HG03342 (cell line): ENCODE measurements around the gene SLC12A8.

Experiments
- ATAC-seq: cut with Tn5 transposase; IDR thresholded peaks from one replicate; pipeline ENCODE4 v1.9.1; 2021; ENCODE audit warnings: mild to moderate bottlenecking, moderate library complexity; ENCODE audit not compliant: unreplicated experiment

Gene SLC12A8

DNA sequence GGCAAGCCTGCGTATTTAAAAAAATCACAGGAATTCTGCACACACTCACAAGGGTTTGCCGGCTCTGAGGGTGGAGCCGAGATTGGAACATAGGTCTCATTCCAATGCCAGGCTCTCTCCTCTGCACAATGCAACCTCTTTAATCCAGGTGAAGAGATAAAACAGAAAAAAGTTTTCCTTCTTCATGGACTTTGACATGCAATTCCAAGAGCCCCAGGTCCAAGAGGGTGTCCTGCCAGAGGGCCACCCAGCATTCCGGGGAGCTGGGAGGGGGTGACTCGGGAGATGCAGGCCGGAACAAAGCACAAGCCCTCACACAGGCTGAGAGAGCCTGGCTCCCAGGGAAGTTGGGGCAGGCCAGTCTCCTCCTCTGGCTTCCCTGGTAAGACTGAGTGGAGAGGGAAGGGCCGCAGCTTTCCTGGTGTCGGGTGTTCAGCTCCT is 6.7 kb upstream of the SLC12A8 start:
- ATAC-seq: no peak

GRCh38 chr3:125214738-125215137 is 2.2 kb upstream of the SLC12A8 start:
- ATAC-seq: no peak

- no peak for ATAC-seq
These were observed 1.5 kb upstream of the SLC12A8 start for GRCh38 chr3:125213946-125214542.

DNA sequence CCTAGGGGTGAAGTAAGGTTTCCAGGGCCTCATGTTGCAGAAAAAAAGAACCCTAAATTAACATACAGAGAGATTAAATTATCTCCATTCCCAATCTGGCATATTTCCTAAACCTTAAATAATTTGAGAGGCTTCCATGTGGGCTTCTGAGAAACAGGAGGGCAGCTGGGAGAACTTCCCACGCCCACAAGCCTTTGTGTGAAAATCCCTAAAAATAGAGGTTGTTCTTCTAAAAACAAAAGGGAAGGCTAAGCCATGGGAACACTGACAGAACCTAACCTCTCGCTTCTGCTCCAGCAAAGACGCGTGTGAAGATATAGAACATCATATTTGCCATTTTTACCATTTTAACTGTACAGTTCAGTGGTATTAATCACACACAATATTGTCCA is 812 bp upstream of the SLC12A8 start:
- ATAC-seq: no peak

GRCh38 chr3:125212091-125212508 is 448 bp downstream of the SLC12A8 start:
- no peak for ATAC-seq

DNA sequence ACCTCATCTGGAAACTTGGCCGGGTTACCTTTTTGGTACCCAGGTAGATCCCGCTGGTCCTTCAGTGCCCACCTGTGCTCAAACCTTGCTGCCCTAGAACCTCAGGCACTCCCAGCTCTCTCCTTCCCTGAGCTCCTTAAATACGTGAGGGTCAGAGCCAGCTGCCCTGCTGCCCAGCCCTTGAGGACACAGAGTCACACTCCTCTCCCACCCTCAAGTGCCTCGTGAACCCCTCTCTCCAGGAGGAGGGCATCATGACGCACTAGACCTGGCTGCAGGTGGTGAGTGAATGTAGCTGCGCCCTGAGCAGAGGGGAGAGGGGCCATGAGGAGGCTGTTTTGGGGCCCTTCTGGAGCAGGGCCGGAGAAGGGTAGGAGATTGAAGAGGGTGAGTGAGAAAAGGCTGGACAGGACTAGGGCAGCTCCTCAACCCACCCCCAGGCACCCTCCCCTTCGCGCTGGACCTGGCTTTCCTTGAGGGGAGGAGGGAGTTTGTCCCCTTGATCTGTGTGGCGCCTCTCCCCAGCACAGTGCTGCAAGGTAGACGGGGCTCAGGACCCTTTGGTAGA is 941 bp downstream of the SLC12A8 start:
- ATAC-seq: no peak

DNA sequence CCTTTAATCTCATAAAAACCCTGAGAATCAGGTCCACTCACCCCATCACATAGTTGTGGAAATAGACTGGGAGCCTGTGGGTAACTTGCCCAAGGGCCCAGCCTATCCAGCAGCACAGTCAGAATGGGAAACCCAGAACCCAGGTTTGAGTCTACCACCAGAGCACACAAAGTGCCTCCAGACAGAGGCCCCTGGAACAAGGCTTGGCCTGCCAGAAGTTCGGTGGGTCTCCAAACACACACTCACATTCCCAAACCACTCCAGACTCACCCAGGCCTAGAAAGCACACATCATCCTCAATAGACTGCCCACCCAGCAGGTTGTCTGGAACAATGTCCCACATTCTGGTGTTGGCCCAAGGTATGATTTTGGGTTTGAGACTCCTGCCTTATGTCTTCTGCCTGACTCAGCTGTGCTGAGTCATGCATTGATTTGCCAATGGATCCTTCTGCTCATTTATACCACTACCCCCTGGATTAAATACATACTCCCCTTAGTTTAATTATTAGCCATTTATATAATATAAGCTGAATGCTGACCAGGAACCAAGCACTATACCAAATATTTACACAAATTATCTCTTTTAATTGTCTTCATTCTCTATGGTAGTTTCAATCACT is 4.5 kb downstream of the SLC12A8 start:
- ATAC-seq: no peak

GRCh38 chr3:125207507-125207906 is 5.0 kb downstream of the SLC12A8 start:
- no peak for ATAC-seq

DNA sequence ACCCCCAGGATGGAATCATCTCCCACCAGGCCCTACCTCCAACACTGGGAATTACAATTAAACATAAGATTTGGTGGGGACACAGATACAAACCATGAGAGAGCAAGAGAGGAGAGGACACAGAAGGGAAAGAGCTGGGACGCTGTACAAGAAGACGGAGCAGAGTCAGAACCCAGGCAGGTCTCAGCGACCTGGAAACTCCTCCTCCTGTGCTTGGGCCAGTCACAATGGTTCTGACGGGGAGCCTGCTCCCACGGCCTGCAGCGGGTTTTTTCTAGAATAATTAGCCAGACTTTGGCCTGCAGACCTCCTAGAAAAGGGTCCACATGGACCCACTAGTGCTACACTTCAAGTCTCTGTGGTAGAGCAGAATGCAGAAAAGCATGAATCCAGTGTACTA is 5.6 kb downstream of the SLC12A8 start:
- no peak for ATAC-seq

- no peak for ATAC-seq
These were observed 8.8 kb downstream of the SLC12A8 start for GRCh38 chr3:125203731-125204130.

DNA sequence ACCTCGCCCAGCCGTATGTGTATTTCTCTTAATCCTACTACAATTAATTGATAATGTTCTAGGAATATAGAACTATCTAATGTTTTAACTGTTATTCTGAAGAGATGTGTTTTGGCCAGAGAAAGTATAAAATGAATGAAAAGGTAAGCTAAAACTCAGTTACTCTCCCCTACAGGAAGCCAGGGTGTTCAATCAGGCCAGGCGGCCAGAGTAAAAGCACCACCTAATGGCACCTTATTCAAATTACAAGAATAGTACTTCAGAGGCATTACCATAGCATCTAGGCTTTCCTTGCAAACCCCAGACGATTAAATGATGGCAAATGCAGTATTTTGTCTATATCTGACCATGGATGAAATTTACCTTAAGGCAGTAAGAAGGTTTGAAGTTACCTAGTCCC is 10.4 kb downstream of the SLC12A8 start:
- ATAC-seq: no peak

DNA sequence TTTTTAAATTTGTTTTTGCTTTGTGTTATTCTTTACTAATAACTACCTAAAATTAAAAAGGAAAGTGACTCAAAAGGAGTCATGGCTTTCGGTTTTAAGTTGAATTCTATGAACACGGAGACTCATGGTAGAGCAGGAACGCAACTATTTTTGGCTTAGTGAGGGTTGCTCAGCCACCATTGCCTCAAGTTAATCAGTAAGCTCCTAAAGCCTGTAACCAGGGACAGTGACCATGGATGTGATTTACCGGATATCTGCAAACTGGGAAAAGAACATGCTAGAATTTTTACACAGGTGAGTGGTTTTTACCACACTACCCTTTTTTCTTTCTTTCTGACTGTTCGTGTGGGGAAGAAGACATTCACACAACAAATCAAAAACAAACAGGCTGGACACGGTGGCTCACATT is 11.8 kb downstream of the SLC12A8 start:
- ATAC-seq: peak; percentile 80

GRCh38 chr3:125194849-125195601 is 17.5 kb downstream of the SLC12A8 start:
- ATAC-seq: no peak

DNA sequence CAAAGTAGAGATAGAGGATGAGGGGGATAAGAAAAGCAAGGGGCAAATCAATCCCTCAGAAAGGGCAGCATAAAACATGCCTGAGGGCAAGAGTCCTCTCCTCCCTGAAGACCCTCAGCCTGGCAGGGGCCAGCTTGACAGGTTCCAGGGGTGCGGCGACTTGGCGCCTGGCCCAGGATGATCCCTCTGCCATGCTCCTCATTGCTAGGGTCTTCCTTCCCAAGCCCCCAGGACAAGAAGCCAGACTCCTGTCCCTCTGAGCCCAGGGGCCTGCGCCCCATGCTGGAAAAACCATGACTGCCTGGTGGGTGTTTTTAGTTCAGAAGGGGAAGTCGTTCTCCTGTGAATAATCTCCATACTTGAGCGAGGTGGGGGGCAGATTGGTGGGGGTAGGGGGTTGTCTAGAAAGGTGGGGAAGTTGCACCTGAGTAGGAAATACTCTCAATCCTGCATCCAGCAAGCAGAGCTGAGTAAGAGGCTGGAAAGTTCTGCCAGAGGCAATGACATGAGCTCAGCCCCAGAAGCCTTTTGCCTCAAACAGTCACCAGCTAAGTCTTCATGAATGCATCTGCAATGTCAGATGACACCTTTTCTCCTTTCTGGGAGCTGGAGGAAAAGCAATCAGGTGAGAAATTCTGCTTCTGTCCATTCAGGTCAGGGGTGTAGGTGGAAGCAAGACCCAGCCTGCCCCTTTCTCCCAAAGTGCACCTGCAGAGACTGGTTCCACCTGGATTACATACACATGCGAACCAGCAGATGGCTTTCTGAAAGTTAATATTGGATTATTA is 18.3 kb downstream of the SLC12A8 start:
- ATAC-seq: no peak

GRCh38 chr3:125192190-125193035 is 20.1 kb downstream of the SLC12A8 start:
- ATAC-seq: peak; percentile 59

GRCh38 chr3:125191730-125192129 is 20.8 kb downstream of the SLC12A8 start:
- peak; percentile 20 for ATAC-seq

GRCh38 chr3:125191256-125191655 is 21.3 kb downstream of the SLC12A8 start:
- no peak for ATAC-seq

DNA sequence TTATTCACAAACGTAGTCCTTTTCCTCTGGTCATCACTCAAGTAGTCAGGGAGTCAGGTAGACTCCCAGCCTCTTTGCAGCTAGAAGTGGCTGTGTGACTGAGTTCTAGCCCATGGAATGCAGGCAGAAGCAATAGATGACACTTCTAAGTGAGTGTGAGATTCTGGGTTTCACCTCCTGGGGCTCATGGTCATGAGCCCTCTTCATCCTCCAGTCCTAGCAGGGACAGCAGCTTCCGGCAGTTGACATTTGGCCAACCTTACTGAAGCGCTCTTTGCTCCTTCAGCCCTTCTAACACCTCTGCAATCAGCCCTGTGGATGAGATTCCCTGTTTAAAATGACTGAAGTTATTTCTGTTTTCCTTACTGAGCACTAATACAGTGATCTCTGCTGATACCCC is 21.8 kb downstream of the SLC12A8 start:
- no peak for ATAC-seq

DNA sequence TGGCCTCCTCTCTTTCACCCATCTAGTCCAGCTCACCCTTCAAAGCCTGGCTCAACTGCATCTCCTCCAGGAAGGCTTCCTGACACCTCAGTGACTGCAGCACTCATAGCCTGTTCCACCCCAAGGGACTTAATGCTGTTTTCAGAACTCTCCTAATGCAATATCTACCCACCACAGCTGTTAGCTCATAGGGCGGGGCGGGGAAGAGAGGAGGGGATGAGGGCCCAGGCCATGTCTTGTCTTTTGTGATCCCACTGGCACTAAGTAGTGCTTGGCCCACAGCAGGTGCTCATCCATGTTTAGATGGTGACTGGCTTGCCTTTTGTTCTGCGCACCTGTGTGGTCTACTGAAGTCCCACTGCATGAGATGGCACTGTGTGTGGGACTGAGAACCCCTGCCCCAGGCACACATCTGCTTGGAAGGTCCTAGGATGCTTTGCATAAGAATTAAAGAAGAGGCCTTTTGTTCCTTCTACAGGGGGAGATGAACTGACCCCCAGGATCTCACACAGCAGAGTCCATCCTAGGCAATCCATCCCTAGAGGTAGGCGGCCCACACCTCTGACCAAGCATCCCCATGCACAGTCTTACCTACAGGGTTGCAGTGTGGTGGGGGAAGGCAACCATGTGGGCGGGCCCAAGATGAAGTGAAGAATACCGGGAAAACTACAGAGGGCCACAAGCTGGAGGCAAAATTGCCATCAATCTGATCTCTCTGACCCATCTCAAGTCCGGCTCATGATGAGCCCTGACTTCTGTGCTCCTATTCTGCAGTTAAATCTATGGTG is 23.0 kb downstream of the SLC12A8 start:
- ATAC-seq: no peak
